ENCODE data around the gene LSM11.

- TF ChIP-seq, protein P1, sequence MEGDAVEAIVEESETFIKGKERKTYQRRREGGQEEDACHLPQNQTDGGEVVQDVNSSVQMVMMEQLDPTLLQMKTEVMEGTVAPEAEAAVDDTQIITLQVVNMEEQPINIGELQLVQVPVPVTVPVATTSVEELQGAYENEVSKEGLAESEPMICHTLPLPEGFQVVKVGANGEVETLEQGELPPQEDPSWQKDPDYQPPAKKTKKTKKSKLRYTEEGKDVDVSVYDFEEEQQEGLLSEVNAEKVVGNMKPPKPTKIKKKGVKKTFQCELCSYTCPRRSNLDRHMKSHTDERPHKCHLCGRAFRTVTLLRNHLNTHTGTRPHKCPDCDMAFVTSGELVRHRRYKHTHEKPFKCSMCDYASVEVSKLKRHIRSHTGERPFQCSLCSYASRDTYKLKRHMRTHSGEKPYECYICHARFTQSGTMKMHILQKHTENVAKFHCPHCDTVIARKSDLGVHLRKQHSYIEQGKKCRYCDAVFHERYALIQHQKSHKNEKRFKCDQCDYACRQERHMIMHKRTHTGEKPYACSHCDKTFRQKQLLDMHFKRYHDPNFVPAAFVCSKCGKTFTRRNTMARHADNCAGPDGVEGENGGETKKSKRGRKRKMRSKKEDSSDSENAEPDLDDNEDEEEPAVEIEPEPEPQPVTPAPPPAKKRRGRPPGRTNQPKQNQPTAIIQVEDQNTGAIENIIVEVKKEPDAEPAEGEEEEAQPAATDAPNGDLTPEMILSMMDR (IDR thresholded peaks at IDR 0.05): no peak
- no peak for TF ChIP-seq EZH2 (IDR thresholded peaks at IDR 0.05; ENCODE audit: borderline replicate concordance, insufficient read depth, low read depth, low read length, poor library complexity, severe bottlenecking)
These were observed 3.7 kb downstream of the LSM11 start for GRCh38 chr5:157747173-157747740.

Data from B cell (primary cell).